Lung microvascular endothelial cell (primary cell): ENCODE results near the gene SENP6. TPM values are rescaled to one million over a fixed set of nuclear protein-coding genes. Genes with fewer than 3 reads are reported as not detected.
"Not testable (repeated sequence)": the region's sequence is repeated elsewhere in the genome, so short reads cannot be mapped to it uniquely, and the experiment has no call there.

Experiments
- DNase-seq, 2 donors: peaks; one replicate each; pipeline versions ENCODE4 v3.0.0 to v3.0.0-alpha.2; 2010; ENCODE audit warnings: low read depth in 2 of 2
- total RNA-seq: library from RNA; depleted of rRNA; stranded (reverse); fragments of >200 nt; gene quantifications from 2 replicates; pipeline ENCODE4 v1.2.1, GENCODE V29; 2014

The SENP6 gene
- total RNA-seq, 1 donor from 2014 or later = 39.5 TPM

DNA sequence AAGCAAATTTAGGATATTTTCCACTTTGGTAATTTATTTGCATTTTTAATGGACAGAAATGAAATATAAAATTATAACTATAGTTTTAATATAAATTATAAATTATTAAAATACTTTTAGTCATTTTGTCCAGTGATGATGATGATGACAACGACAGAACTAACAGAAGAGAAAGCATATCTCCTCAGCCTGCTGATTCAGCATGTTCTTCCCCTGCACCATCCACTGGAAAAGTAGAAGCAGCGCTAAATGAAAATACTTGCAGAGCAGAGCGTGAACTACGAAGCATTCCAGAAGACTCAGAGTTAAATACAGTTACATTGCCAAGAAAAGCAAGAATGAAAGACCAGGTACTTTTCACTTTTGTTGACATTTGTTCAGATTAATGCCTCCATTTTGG lies 64.9 kb downstream of the SENP6 start:
- DNase-seq = no peak

DNA sequence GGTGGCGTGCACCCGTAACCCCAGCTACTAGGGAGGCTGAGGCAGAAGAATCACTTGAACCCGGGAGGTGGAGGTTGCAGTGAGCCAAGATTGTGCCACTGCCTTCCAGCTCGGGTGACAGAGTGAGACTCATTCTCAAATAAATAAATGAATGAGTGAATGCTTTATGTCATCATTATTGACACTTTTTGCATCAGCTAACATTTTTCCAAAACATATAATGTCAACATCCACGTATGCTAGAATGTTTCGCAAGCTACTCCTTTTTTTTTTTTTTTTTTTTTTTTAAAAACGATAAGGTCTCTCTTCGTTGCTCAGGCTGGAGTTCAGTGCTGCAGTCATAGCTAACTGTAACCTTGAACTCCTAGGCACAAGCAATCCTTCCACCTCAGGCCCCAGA lies 72.2 kb downstream of the SENP6 start:
- no peak for DNase-seq

DNA sequence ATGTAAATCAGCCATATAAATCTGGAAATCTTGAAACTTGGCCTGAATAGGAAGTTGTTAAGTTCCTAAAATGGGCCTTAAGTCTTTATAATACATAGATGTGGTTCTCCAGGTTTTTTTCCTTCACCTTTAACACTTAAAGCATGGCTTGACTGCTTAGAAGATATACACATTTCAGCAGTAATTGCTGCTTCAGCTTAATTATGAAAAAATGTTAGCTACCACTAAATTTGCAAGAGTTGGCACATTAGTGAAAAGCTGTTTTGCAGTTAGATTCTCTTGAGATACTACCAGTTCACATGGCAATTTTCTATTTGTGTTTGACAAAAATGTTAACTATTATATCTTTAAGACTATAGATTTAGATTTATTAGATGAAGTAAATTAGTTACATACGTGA lies 74.7 kb downstream of the SENP6 start:
- no peak for DNase-seq

DNA sequence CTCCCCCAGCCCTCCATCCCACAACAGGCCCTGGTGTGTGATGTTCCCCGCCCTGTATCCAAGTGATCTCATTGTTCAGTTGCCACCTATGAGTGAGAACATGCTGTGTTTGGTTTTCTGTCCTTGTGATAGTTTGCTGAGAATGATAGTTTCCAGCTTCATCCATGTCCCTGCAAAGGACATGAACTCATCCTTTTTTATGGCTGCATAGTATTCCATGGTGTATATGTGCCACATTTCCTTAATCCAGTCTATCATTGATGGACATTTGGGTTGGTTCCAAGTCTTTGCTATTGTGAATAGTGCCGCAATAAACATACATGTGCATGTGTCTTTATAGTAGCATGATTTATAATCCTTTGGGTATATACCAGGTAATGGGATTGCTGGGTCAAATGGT lies 80.9 kb downstream of the SENP6 start:
- DNase-seq = not testable (repeated sequence)

DNA sequence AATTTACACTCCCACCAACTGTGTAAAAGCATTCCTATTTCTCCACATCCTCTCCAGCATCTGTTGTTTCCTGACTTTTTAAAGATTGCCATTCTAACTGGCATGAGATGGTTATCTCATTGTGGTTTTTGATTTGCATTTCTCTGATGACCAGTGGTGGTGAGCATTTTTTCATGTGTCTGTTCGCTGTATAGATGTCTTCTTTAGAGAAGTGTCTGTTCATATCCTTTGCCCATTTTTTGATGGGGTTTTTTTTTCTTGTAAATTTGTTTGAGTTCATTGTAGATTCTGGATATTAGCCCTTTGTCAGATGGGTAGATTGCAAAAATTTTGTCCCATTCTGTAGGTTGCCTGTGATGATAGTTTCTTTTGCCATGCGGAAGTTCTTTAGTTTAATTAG lies 81.3 kb downstream of the SENP6 start:
- not testable (repeated sequence) for DNase-seq

DNA sequence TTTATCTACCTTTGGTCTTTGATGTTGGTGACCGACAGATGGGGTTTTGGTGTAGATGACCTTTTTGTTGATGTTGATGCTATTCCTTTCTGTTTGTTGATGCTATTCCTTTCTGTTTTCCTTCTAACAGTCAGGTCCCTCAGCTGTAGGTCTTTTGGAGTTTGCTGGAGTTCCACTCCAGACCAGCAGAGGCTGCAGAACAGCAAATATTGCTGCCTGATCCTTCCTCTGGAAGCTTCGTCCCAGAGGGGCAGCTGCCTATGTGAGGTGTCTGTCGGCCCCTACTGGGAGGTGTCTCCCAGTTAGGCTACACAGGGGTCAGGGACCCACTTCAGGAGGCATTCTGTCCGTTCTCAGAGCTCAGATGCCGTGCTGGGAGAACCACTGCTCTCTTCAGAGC lies 85.9 kb downstream of the SENP6 start:
- not testable (repeated sequence) for DNase-seq

DNA sequence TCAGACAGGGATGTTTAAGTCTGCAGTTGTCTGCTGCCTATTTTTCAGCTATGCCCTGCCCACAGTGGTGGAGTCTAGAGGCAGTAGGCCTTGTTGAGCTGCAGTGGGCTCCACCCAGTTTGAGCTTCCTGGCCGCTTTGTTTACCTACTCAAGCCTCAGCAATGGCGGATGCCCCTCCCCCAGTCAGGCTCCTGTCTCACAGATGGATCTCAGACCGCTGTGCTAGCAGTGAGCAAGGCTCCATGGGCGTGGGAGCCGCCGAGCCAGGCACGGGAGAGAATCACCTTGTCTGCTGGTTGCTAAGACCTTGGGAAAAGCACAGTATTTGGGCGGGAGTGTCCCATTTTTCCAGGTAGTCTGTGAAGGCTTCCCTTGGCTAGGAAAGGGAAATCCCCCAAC lies 86.3 kb downstream of the SENP6 start:
- DNase-seq = not testable (repeated sequence)

DNA sequence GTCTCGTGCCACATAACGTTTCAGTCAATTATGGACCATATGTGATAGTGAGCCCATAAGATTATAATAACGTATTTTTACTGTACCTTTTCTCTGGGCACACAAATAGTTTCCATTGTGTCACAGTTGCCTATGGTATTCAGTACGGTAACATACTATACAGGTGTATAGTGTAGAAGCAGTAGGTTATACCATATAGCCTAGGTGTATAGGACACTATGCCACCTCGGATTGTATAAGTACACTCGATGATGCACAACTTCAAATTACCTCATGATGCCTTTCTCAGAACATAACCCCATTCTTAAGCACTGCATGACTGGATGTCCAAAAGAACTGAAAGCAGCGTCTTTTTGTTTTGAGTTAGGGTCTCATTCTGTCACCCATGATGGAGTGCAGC lies 87.9 kb downstream of the SENP6 start:
- no peak for DNase-seq

DNA sequence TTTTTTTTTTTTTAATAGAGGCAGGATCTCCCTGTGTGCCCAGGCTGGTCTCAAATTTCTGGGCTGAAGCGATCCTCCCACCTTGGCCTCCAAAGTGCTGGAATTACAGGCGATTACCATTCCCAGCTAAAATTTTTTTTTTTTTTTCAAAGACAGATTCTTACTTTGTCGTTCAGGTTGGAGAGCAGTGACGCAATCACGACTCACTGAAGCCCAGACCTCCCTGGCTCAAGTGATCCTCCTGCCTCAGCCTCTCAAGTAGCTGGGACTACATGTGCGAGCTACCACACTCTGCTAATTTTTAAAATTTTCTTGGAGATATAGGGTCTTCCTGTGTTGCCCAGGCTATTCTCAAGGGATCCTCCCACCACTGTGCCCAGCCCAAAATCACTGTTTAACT lies 89.3 kb downstream of the SENP6 start:
- peak in 1 of 2 donors; percentile 2 for DNase-seq

DNA sequence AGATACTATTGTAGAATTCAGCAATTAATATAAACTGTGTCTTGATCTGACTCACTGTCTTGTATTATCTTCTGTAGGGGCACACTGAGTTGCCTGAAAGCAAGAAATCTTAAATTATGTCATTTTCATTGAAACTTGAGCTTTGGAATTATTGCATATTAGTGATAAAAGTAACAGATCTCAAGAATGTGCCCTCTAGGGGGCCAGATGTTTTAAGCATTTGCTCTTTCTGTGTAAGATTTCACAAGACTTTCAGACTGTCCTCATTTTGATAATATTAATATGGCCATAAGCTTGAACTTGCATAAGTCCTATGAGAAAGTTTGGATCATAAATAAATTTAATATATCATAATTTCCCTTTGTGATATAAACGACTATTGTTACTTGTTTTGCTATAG lies 91.9 kb downstream of the SENP6 start:
- no peak for DNase-seq

DNA sequence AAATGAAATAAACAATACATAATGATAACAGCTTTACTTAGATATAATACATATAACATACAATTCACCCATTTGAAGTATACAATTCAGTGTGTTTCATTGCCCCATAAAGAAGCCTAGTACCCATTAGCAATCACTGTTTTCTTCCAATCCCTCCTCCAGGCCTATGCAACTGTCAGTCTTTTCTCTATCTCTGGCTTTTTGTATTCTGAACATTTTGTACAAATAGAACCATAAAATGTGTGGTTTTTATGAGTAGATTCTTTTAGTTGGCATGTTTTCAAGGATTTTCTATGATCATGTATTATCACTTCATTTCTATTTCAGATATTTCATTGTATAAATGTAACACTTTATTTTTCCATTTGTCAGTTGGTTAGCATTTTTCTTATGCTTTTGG lies 92.7 kb downstream of the SENP6 start:
- DNase-seq = no peak

DNA sequence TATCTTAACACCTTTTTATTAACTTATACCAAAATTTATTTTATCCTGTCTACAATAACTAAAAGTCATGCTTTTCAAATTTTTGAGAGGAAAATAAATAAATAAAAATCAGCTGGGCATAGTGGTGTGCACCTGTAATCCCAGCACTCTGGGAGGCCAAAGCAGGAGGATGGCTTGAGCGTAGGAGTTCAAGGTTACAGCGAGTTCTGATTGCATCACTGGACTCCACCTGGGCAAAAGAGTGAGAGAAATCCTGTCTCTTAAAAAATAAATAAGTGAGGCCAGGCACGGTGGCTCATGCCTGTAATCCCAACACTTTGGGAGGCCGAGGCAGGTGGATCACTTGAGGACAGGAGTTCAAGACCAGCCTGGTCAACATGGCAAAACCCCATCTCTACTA lies 106.7 kb downstream of the SENP6 start:
- DNase-seq = not testable (repeated sequence)

DNA sequence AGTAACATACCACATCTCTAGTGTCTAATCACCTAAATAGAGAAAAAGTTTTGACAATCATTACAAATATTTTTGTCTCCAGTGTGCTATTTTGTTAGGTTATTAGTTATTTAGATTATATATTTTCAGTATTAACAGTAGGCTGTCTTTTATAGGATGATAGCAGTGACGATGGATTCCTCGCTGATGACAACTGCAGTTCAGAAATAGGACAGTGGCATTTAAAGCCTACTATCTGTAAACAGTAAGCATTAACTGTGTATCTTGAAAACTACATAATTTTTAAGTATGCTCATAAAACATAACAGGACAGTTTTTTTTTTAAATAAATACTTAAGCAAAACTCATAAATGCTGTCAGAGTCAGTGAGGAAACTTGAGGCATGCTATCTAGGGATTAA lies 109.5 kb downstream of the SENP6 start:
- DNase-seq = no peak

DNA sequence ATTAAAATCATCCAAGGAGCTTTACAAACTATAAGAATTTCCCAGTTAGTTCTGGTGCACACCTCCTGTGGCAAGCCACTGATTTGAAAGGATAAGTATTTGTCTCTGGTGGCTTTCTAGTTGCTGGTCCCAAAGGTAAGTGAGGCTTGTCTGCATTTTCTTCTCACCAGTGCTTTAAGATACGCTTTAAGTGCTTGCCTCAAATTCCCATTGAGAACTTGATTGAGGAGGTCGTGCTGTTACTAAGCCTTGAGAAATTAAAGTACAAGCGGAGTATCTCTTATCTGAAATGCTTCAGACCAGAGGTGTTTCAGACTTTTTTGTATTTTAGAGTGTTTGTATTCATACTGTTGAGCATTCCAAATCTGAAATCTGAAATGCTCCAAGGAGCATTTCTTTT lies 117.5 kb downstream of the SENP6 start:
- DNase-seq = no peak

DNA sequence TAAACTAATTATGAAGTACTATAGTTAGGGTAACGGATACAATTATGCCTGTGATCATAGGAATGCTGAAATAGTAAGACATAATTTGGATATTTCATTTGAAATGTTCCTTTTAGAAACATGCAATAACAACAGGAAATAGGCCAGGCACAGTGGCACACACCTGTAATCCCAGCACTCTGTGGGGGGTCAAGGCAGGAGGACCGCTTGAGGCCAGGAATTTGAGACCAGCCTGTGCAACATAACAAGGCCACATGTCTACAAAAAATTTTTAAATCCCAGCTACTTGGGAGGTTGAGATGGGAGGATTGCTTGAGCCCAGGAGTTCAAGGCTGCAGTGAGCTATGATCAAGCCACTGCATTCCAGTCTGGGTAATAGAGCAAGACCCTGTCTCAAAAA lies 121.7 kb downstream of the SENP6 start:
- DNase-seq = no peak

DNA sequence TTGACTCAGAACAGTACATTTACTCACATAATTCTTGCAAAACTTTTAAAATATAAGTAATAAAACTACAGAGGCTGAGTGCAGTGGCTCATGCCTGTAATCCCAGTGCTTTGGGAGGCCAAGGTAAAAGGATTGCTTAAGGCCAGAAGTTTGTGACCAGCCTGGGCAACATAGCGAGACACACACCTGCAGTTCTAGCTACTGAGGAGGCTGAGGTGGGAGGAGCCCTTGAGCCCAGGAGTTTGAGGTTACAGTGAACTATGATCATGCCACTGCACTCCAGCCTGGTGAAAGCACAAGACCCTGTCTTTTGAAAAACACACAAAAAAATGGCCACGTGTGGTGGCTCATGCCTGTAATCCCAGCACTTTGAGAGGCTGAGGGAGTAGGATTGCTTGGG lies 125.5 kb downstream of the SENP6 start:
- DNase-seq = no peak

DNA sequence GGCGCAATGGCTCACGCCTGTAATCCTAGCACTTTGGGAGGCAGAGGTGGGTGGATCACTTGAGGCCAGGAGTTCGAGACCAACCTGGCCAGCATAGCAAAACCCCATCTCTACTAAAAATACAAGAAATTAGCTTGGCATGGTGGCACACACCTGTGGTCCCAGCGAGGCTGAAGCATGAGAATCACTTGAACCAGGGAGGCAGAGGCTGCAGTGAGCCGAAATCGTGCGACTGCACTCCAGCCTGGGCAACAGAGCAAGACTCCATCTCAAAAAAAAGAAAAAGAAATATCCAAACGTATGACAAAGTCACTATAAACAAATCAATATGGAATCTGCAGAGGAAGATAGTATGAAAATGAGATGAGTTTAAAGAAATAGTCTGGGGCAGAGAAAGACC lies 129.3 kb downstream of the SENP6 start:
- not testable (repeated sequence) for DNase-seq

DNA sequence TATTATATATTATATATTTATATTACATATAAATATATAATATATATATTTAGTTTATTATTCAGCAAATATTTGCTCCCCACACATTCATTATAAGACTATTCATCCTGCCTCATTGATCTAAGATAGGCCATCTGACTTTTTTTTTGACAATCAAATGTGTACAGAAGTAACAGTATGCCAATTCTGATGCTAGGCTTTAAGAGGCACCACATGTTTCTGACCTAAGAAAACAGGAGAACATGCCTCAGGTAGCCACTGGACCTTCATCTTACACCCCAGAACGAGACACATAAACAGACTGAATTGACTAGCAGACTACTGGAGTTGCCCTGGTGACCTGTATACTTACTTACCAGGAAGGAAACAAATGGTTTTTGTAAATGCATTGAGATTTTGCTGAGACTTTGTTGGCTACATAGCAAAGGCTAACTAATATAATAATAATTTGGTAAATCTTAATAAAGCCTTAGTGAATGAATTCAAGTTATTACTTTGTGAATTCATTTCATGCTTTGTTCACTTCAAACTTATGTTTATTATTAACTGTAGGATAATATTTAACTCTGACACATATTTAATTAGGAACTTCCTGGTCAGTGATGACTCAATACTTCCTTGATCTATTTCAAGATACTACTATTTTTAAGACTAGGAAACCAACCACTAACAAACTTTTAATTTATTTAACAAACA lies 134.0 kb downstream of the SENP6 start:
- peak; percentile 21 to 75 for DNase-seq

DNA sequence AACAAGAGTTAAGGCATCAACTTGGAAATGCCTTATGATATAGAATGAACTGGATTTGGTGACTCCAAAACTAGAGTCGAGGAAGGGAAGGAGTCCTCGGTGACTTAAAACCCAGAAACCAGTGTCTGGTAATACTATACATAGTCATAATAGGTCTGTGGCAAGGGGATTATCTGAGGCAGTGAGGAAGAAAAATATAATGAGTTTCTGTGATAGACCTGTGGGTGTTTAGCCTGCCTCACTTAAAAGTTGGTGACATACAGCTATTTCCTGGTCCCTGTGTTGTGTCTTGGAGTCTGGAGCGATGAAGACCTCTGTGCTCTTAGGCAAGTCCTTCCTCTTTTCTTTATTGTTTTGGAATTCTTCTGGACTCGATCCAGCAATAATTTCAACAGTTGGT lies 142.3 kb downstream of the SENP6 start:
- no peak for DNase-seq

DNA sequence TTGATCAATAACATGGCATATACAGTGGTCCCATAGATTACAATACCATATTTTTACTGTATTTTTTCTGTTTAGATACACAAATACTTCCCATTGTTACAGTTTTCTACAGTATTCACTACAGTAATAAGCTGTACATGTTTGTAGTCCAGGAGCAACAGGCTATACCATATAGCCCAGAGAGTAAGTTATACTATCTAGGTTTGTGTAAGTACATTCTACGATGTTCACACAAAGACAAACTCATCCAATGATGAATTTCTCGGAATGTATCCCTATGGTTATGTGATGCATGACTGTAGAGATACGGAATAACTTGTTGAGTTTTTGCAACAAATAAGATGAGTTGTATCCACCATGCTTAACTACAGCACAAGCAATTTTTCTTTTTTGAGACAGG lies 143.7 kb downstream of the SENP6 start:
- no peak for DNase-seq

DNA sequence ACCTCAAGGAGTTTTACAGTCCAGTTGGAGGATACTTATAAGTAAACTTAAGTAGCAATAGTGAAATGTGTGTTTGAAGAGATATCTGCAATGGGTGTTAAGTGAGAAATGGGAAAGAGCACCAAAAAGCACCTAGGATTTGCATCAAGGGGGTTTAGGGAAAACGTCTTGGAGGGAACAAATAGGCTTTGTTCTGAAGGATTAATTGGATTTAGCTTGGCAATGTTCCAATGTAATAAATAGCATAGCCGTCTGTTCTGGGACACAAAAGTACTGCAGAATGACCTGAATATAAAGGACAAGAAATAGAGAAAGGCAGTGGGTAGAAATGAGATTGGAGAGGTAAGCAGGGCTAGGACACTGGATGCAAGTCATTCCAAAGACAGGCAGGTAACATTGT lies 144.5 kb downstream of the SENP6 start:
- no peak for DNase-seq

DNA sequence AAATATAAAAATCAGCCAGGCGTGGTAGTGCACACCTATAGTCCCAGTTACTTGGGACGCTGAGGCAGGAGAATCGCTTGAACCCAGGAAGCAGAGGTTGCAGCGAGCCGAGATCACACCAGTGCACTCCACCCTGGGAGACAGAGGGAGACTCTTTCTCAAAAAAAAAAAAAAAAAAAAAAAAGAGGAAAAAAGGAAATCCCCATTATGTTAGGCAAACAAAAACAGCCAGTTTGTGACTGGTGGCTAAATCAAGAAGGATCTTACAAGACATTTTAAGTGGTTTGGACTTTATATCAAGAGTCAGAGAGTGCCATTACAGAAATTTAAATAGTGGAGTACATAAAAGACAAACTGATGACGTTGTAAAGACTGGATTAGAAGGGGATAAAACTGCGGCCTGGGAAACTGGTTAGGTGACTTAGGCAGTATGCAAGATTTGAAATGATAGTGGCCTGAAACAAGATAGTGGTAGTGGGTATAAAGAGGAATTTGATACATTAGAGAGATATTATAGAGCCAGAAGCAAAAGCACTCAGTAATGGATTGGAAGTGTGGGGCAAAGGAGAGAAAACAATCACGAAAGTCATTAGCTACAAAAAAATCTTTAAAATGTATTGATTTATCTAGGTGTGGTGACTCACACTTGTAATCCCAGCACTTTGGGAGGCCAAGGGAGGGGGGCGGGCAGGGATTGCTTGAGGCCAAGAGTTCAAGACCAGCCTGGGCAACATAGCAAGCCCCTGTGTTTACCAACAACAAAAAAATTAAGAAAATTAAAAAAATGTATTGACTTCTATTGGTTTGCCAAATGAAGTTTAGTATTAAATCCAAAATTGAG lies 145.7 kb downstream of the SENP6 start:
- no peak for DNase-seq
